Muscle layer of colon (tissue), 2 donors: Measurements from ENCODE around the gene RAB37.

ENCODE experiments used
- H3K27ac ChIP-seq: one replicate; pipeline ENCODE4 v1.7.0; 2013; ENCODE audit warnings: low read depth, mild to moderate bottlenecking, low read length, moderate library complexity
- H3K27me3 ChIP-seq, 2 donors: one replicate each; pipeline ENCODE4 v1.7.0; 2013; ENCODE audit warnings: low read length in 2 of 2, mild to moderate bottlenecking in 2 of 2; ENCODE audit not compliant: insufficient read depth in 2 of 2, control insufficient read depth in 1 of 2
- H3K36me3 ChIP-seq: one replicate; pipeline ENCODE4 v1.7.0; 2013; ENCODE audit warnings: mild to moderate bottlenecking, low read length; ENCODE audit not compliant: insufficient read depth
- H3K4me1 ChIP-seq: one replicate; pipeline ENCODE4 v1.7.0; 2013; ENCODE audit warnings: mild to moderate bottlenecking, low read length; ENCODE audit not compliant: insufficient read depth
- H3K4me3 ChIP-seq, 2 donors: one replicate each; pipeline ENCODE4 v1.7.0; 2013; ENCODE audit warnings: low read length in 2 of 2, low read depth in 1 of 2, mild to moderate bottlenecking in 1 of 2, moderate library complexity in 1 of 2
- H3K9ac ChIP-seq: one replicate; pipeline ENCODE4 v1.7.0; 2013; ENCODE audit warnings: low read length
- H3K9me3 ChIP-seq: one replicate; pipeline ENCODE4 v1.7.0; 2013; ENCODE audit warnings: mild to moderate bottlenecking, low read length
- donor health status: abdominal sarcoma.
- donor health status: Adenocarcinoma of cecum.

Gene RAB37

GRCh38 chr17:74704544-74704943 lies 32.5 kb upstream of the RAB37 start:
- Histone ChIP-seq H3K36me3 (no peaks in the 10 kb centered on the region), H3K9me3 (no peaks in the 10 kb centered on the region), H3K27ac (no peak overlapping the region), H3K27me3 (peaks cover 0 to 4% of the 10 kb centered on the region in 2 donors), H3K9ac (no peak overlapping the region), H3K4me3 (no peak overlapping the region), H3K4me1 (no peaks in the 10 kb centered on the region)

DNA sequence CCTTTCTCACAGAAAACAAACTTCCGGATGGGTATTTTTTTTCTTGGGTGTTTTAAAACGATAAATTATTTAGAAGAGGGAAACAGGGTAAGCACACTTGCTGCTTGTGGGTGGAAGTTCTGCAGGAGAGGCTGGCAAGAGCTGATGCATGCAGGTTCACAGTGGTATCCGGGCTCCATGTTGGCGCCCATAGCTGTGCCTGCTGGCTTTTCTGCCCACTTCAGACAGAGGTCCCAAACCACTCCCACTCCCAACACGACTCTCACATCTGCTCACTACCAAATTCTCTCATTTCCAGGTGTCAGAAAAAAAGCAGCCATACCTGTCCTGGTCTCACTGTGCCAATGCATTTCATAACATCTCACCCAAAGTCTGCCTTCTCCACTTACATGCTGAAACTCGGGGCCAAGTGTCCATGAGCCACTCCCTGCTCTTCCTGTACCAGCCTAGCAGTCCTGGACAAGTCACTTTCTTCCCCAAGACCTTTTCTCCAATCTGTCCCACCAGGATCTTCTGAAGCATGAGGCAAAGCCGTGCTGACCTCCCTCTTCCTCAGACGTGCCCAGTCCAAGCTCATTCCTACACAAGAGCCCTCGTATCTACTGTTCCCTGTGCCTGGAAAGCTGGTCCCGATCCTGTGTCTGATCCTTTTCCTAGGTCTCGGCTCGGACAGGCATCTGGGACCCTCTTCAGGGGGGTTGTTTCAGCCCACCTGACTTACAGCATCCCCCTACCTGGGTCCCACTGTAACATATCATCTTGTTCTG lies 25.8 kb upstream of the RAB37 start:
- no peaks in the 10 kb centered on the region for H3K36me3 ChIP-seq
- H3K27ac ChIP-seq, result no peak overlapping the region
- peaks cover 0 to 5% of the 10 kb centered on the region in 2 donors for H3K27me3 ChIP-seq
- H3K9ac ChIP-seq, result no peak overlapping the region
- H3K9me3 ChIP-seq, result no peaks in the 10 kb centered on the region
- H3K4me1 ChIP-seq, result no peaks in the 10 kb centered on the region
- H3K4me3 ChIP-seq, result no peak overlapping the region

- Histone ChIP-seq H3K4me1 (no peaks in the 10 kb centered on the region), H3K9me3 (no peaks in the 10 kb centered on the region), H3K4me3 (no peak overlapping the region), H3K27me3 (peaks cover 0 to 5% of the 10 kb centered on the region in 2 donors), H3K36me3 (no peaks in the 10 kb centered on the region), H3K27ac (no peak overlapping the region), H3K9ac (no peak overlapping the region)
Observed at GRCh38 chr17:74712301-74712700, 24.8 kb upstream of the RAB37 start.

DNA sequence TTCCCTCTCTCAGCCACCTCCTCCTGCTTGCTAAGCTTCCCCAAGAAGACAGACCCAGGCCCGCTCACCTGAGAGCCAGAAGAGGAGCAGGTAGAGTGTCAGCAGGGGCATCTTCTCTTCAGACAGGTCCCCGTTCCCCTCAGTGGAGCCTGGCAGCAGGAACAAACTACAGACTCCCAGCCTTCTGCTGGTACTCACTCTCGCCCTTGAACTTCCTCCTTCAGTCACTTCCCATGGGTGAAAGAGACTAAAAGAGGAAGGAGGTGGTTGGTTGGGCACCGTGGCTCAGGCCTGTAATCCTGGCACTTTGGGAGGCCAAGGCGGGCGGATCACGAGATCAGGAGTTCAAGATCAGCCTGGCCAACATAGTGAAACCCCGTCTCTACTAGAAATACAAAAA lies 24.3 kb upstream of the RAB37 start, which contains the start of gene CD300LF:
Gene CD300LF, minus strand, starts transcription at position 168 of the 400 bp plus-strand sequence. Its CDS starts 57 bp downstream, at position 111.
- H3K9me3 ChIP-seq, result no peaks in the 10 kb centered on the region
- no peak within 1 kb of the TSS for H3K27ac ChIP-seq
- no peaks in the 10 kb centered on the region for H3K36me3 ChIP-seq
- H3K4me1 ChIP-seq, result no peaks in the 10 kb centered on the region
- peaks cover 0 to 5% of the 10 kb centered on the region in 2 donors for H3K27me3 ChIP-seq
- H3K4me3 ChIP-seq, result no peak within 1 kb of the TSS
- H3K9ac ChIP-seq, result no peak within 1 kb of the TSS

- no peaks in the 10 kb centered on the region for H3K9me3 ChIP-seq
- H3K27ac ChIP-seq, result no peak overlapping the region
- H3K36me3 ChIP-seq, result no peaks in the 10 kb centered on the region
- peaks cover 0 to 5% of the 10 kb centered on the region in 2 donors for H3K27me3 ChIP-seq
- no peak overlapping the region for H3K9ac ChIP-seq
- no peaks in the 10 kb centered on the region for H3K4me1 ChIP-seq
- H3K4me3 ChIP-seq, result no peak overlapping the region
Observed at GRCh38 chr17:74713171-74713755, 23.8 kb upstream of the RAB37 start.

DNA sequence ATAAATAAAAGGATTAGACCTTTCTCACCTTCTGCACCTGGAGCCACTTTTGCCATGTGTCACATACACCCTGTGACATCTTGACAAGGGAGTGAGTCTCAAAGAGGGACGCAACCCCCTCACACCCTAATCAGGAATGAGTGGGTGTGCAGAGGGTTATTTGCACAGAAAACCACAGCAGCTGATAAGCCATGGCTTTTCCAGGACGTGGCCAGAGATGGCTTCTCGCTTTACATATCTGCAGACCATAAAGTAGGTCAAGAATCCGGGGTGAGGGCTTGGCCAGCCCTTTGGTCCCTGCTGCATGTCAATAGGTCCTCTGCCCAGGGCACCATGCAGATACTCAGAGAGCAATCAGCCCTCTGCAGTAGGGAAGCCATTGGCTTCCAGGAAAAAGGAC lies 21.9 kb upstream of the RAB37 start:
- Histone ChIP-seq H3K4me3 (no peak overlapping the region), H3K27ac (no peak overlapping the region)

GRCh38 chr17:74720506-74720905 lies 16.6 kb upstream of the RAB37 start:
- Histone ChIP-seq H3K9ac (no peak overlapping the region), H3K27ac (no peak overlapping the region), H3K4me3 (no peak overlapping the region), H3K4me1 (no peaks in the 10 kb centered on the region), H3K9me3 (no peaks in the 10 kb centered on the region), H3K36me3 (no peaks in the 10 kb centered on the region), H3K27me3 (no peaks in the 10 kb centered on the region)

More for the DNA sequence above, 21.9 kb upstream of the RAB37 start:
- Histone ChIP-seq H3K4me1 (no peaks in the 10 kb centered on the region), H3K36me3 (no peaks in the 10 kb centered on the region), H3K27me3 (peaks cover 0 to 5% of the 10 kb centered on the region in 2 donors), H3K9ac (no peak overlapping the region), H3K9me3 (no peaks in the 10 kb centered on the region)

- H3K9me3 ChIP-seq, result no peaks in the 10 kb centered on the region
- H3K36me3 ChIP-seq, result no peaks in the 10 kb centered on the region
- H3K9ac ChIP-seq, result no peak overlapping the region
- no peak overlapping the region for H3K4me3 ChIP-seq
- H3K4me1 ChIP-seq, result no peaks in the 10 kb centered on the region
- no peaks in the 10 kb centered on the region for H3K27me3 ChIP-seq
- H3K27ac ChIP-seq, result no peak overlapping the region
Observed at GRCh38 chr17:74722782-74723181, 14.3 kb upstream of the RAB37 start.

DNA sequence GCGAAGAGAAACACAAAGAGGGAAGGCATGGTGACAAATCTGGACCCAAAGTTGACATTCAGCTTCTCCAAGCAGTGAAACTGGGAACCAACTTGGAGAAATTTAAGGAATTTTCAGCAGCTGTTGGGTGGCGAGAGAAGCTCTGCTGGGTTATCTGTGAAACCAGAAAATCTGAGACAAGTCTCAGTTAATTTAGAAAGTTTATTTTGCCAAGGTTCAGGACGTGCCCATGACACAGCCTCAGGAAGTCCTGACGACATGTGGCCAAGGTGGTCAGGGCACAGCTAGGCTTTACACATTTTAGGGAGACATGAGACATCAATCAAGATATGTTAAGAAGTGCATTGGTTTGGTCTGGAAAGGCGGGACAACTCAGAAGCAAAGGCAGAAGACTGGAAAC lies 13.2 kb upstream of the RAB37 start:
- no peak overlapping the region for H3K27ac ChIP-seq
- no peaks in the 10 kb centered on the region for H3K4me1 ChIP-seq
- no peaks in the 10 kb centered on the region for H3K36me3 ChIP-seq
- H3K9ac ChIP-seq, result no peak overlapping the region
- H3K9me3 ChIP-seq, result no peaks in the 10 kb centered on the region
- H3K4me3 ChIP-seq, result no peak overlapping the region
- no peaks in the 10 kb centered on the region for H3K27me3 ChIP-seq

DNA sequence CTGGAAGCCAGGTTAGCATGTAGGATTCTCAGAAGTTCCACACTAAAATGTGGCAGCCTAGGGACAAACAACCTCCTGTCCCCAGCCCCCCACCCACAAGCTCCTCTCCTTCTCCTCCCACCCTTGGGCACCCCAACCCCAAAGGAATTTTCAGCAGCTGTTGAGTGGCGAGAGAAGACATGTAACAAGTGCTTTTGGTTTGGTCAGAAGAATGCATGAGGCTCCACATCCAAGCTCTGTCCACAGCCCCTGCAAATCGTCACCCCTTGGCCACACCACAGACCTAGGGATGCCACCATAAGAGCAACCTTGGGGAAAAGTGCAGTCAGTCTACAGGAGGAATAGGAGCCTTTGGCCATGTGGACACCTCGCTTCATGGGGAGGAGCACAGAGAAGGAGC lies 11.9 kb upstream of the RAB37 start:
- no peaks in the 10 kb centered on the region for H3K4me1 ChIP-seq
- no peaks in the 10 kb centered on the region for H3K36me3 ChIP-seq
- no peaks in the 10 kb centered on the region for H3K9me3 ChIP-seq
- no peaks in the 10 kb centered on the region for H3K27me3 ChIP-seq
- no peak overlapping the region for H3K9ac ChIP-seq
- H3K4me3 ChIP-seq, result no peak overlapping the region
- no peak overlapping the region for H3K27ac ChIP-seq

- no peaks in the 10 kb centered on the region for H3K4me1 ChIP-seq
- H3K4me3 ChIP-seq, result no peak overlapping the region
- H3K36me3 ChIP-seq, result no peaks in the 10 kb centered on the region
- H3K27me3 ChIP-seq, result peaks cover 0 to under 1% of the 10 kb centered on the region in 2 donors
- no peak overlapping the region for H3K9ac ChIP-seq
- no peaks in the 10 kb centered on the region for H3K9me3 ChIP-seq
- H3K27ac ChIP-seq, result no peak overlapping the region
Observed at GRCh38 chr17:74728033-74728701, 8.9 kb upstream of the RAB37 start.
